Epithelial cell of esophagus (primary cell): ENCODE measurements around the gene ZNF516.
"Not testable (repeated sequence)": the region's sequence is repeated elsewhere in the genome, so short reads cannot be mapped to it uniquely, and the experiment has no call there.

Experiments used
- DNase-seq: peaks from one replicate; pipeline ENCODE4 v3.0.0; 2010; ENCODE audit warnings: low read depth
- H3K4me3 ChIP-seq: 2 replicates; pipeline ENCODE4 v1.5.1; 2011; ENCODE audit warnings: mild to moderate bottlenecking, low read length, control low read depth
- TF ChIP-seq, protein P1 (sequence below): IDR thresholded peaks from 2 replicates; pipeline ENCODE4 v1.5.1; 2011; ENCODE audit warnings: low read depth, mild to moderate bottlenecking, low read length, control low read depth, inconsistent platforms; ENCODE audit not compliant: insufficient read depth; ENCODE audit errors: missing control alignments

ZNF516 gene

GRCh38 chr18:76479351-76480238 lies 15.4 kb downstream of the ZNF516 start:
- TF ChIP-seq, protein P1, sequence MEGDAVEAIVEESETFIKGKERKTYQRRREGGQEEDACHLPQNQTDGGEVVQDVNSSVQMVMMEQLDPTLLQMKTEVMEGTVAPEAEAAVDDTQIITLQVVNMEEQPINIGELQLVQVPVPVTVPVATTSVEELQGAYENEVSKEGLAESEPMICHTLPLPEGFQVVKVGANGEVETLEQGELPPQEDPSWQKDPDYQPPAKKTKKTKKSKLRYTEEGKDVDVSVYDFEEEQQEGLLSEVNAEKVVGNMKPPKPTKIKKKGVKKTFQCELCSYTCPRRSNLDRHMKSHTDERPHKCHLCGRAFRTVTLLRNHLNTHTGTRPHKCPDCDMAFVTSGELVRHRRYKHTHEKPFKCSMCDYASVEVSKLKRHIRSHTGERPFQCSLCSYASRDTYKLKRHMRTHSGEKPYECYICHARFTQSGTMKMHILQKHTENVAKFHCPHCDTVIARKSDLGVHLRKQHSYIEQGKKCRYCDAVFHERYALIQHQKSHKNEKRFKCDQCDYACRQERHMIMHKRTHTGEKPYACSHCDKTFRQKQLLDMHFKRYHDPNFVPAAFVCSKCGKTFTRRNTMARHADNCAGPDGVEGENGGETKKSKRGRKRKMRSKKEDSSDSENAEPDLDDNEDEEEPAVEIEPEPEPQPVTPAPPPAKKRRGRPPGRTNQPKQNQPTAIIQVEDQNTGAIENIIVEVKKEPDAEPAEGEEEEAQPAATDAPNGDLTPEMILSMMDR = no peak
- no peak overlapping the region for H3K4me3 ChIP-seq
- no peak for DNase-seq

- TF ChIP-seq, protein P1 = no peak
- peak; percentile 46 for DNase-seq
- no peak overlapping the region for H3K4me3 ChIP-seq
These were observed 18.1 kb downstream of the ZNF516 start for GRCh38 chr18:76476665-76477561.

DNA sequence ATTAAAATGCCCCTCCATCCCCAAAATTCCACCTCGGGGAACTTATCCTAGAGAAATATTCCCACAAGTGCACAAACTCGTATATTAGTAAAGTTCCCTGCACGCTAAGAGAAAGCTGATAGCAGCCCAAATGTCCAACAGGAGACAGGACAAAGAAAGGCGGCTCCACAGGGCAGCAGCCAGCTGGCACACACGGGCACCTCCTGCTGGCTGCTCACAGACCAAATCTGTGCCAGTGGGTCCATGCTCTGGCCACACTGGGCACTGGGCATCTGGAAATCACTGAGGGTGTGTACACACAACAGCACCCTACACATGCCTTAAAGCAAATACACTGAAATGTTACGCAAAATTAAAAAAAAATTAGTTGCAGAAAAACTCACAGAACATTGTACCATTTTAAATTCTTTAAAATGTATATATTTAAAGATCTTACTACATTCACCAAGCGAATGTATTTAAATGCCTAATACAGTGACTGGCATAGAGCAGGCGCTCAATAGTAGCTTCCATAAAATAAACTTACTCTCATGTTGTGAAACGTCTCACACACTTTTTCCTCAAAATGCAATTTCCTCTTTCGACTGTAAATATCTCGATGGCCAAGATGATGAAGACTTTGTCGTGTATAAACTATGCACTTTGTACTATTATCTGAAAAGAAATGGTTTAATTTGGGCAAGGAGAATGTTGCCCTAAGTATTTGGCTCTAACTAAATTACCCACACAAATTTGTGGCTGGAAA lies 19.4 kb downstream of the ZNF516 start:
- TF ChIP-seq, protein P1 = peak; percentile 9
- no peak overlapping the region for H3K4me3 ChIP-seq
- DNase-seq = no peak

- H3K4me3 ChIP-seq = no peak overlapping the region
- DNase-seq = no peak
These were observed 20.2 kb downstream of the ZNF516 start for GRCh38 chr18:76474824-76475223.

DNA sequence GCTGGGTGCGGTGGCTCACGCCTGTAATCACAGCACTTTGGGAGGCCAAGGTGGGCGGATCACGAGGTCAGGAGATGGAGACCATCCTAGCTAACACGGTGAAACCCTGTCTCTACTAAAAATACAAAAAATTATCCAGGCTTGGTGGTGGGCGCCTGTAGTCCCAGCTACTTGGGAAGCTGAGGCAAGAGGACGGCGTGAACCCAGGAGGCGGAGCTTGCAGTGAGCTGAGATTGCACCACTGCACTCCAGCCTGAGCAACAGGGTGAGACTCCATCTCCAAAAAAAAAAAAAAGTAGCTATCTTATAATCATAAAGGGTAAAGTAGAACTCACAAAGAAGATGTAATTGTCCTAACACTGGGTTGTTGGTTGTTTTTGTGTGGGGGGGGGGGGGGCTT lies 21.5 kb downstream of the ZNF516 start:
- not testable (repeated sequence) for DNase-seq, H3K4me3 ChIP-seq

More at GRCh38 chr18:76474824-76475223, 20.2 kb downstream of the ZNF516 start:
- TF ChIP-seq, protein P1 = no peak

DNA sequence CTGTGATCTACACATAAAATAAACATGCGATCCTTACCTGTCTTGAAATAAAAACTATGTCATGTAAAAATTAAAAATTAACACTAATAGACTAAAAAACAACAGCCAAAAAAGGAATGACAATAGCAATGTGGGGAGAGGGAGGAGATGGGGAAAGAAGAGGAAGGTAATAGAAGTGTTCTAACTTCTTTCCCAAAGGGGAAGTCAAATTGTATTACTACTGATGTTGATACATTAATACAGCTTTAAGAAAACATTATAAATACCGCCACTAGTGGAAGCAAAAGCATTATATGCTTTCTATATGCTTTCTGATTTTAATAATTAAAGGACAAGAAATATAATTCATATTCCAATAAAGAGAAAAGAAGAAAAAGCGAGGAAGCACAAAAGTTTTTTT lies 22.2 kb downstream of the ZNF516 start:
- TF ChIP-seq, protein P1 = no peak
- H3K4me3 ChIP-seq = no peak overlapping the region
- DNase-seq = no peak
